Nucleus accumbens (tissue), 56 donors: ENCODE data around the gene ARID1B.

Experiments
- DNase-seq, 56 donors: peaks; one replicate each; lab custom pipeline; 2025; lab: John Stamatoyannopoulos, UW

The ARID1B gene

DNA sequence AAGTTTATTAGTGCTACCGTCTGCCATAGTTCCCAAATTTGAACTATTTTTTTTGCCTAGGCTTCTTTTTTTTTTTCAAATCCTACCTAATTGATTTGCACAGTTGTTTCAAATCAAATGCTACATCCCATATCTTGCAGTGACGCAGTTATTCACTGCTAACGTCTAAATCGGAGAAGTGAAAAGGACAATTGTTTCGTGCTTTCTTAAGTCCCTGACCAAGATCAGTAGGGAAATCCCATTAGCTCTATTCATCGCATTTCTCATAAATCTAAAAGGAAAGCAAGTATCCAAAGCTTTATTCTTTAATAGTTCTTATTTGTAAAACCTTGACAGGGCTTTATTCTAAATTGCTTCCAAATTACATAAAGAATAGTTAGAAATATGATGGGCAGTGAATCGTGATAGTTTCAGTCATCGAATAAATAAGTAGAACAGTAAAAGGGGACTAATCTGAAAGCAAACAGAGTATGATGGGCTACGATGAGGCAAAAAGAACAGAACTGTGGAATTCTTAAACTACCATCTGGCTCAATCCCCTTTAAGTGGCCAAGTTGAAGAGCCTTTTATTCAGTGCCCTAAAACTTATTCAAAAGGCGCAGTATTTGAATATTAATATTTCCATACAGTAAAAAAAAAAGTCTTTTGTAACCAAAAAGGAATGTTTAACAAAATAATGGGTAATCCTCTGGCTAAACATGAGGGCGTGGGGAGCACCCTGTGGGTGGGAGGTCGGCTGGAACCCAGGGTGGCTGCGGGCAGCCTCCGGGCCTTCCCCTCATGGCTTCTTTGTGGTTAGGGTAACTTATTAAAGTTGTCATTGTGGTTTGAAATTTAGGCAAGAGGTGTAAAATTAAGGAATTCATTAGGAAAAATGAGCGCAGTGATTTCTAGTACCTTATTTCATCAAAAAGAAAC lies 3.0 kb upstream of the ARID1B start:
- DNase-seq, result no peak

DNA sequence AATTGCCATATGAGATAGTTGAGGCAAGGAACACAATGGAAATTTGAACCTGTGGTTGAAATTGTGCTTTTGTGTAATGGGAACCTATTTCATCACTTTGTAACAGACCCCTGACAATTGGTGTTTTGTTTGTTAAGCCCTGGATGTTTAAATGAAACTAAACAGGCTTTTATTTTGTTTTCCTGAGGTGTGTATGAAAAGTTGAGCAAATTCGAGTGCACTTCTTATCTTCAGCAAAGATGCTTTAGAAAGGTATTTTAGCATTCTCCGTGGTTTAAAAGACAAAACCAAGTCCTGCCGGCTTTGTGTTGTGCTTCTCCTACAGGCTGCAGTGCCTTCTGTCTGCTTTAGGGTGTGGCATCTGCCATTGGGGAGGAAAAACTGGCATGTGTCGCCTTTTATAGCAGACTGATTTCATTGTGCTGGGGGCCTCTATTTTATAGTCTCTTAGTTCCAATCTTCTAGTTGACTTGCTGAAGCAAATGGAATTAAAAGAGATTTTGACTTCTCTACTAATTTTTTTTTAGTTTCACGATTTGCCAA lies 2.2 kb upstream of the ARID1B start:
- peak in 2 of 56 donors; percentile 25 to 27 for DNase-seq

DNA sequence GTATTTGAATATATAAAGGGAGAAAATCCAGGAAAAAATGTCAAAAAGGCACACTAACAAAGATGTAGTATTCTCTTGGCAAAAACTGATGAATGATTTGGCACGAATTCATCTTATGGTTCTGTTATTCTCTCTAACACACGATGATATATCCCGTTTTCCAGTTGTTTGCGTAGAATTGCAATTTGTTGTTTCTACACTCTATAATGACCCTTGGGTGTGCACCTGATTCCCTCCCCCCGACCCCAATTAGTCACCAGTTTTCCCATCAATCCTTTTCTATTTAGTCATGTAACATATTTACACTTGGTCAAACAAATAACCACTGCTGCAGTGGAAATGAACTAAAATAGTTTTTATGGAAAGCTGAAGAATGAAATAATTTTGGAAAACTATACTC lies 1.5 kb upstream of the ARID1B start:
- DNase-seq, result no peak

DNA sequence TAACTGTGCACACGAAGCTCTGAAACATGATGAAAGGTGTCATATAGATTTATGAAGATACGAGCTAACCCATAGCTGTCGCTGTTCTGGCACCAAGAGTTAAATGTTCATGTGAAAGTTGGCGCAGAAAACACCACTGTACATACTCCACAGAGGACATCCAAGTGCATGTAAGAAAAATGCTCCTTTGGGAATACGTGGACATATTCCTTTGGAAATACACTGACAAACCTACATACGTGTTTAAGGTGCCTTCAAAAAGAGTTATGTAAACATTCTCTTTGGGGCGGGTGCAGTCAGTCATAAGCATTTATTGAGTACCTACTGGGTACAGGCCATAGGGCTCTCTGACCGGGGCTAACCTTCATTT lies 723 bp upstream of the ARID1B start:
- peak in 3 of 56 donors; percentile 54 to 61 (median 56) for DNase-seq

DNA sequence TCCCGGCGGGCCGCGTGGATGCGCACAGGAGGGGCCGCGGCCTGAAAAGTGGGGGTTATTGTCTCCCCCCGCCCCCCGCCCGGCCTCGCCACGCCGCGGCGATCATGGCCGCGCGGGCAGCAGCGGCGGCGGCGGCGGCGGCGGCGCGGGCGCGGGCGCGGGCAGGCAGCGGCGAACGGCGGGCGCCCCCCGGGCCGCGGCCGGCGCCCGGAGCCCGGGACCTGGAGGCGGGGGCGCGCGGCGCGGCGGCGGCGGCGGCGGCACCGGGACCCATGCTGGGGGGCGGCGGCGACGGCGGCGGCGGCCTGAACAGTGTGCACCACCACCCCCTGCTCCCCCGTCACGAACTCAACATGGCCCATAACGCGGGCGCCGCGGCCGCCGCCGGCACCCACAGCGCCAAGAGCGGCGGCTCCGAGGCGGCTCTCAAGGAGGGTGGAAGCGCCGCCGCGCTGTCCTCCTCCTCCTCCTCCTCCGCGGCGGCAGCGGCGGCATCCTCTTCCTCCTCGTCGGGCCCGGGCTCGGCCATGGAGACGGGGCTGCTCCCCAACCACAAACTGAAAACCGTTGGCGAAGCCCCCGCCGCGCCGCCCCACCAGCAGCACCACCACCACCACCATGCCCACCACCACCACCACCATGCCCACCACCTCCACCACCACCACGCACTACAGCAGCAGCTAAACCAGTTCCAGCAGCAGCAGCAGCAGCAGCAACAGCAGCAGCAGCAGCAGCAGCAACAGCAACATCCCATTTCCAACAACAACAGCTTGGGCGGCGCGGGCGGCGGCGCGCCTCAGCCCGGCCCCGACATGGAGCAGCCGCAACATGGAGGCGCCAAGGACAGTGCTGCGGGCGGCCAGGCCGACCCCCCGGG lies 637 bp downstream of the ARID1B start:
- DNase-seq, result peak in 41 of 56 donors; percentile 19 to 70 (median 49)

DNA sequence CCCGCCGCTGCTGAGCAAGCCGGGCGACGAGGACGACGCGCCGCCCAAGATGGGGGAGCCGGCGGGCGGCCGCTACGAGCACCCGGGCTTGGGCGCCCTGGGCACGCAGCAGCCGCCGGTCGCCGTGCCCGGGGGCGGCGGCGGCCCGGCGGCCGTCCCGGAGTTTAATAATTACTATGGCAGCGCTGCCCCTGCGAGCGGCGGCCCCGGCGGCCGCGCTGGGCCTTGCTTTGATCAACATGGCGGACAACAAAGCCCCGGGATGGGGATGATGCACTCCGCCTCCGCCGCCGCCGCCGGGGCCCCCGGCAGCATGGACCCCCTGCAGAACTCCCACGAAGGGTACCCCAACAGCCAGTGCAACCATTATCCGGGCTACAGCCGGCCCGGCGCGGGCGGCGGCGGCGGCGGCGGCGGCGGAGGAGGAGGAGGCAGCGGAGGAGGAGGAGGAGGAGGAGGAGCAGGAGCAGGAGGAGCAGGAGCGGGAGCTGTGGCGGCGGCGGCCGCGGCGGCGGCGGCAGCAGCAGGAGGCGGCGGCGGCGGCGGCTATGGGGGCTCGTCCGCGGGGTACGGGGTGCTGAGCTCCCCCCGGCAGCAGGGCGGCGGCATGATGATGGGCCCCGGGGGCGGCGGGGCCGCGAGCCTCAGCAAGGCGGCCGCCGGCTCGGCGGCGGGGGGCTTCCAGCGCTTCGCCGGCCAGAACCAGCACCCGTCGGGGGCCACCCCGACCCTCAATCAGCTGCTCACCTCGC lies 1.5 kb downstream of the ARID1B start:
- peak in 41 of 56 donors; percentile 18 to 77 (median 46) for DNase-seq

DNA sequence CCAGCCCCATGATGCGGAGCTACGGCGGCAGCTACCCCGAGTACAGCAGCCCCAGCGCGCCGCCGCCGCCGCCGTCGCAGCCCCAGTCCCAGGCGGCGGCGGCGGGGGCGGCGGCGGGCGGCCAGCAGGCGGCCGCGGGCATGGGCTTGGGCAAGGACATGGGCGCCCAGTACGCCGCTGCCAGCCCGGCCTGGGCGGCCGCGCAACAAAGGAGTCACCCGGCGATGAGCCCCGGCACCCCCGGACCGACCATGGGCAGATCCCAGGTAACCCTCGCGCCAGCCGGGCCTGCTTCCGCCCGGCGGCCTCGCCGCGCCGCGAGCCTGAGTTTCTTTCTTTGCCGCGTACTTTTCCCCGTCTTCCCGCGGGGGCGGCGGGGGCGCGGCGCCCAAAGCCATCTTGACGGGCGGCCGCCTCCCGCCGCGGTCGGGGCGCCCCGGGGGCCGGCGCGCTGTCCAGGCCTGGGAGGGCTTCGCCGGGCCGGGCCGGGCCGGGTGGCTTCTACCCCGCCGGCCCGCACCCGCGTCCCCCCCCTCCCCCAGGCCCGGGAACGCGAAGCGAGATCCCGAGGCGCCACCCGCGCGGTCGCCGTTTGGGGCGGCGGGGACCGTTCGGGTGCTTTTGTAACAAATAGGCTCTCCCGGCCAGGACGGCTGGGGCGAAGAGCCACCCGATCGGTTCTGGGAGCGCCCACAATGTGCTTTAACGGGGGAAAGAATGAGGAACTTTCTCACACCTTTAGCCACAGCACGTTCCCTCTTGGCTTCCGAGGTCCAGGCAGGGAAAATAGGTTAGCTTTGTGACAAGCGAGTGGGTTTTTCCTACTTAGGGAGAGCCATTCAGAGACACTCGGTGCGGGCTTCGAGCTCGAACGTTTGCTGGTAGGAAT lies 2.3 kb downstream of the ARID1B start:
- peak in 38 of 56 donors; percentile 3 to 78 (median 48) for DNase-seq

DNA sequence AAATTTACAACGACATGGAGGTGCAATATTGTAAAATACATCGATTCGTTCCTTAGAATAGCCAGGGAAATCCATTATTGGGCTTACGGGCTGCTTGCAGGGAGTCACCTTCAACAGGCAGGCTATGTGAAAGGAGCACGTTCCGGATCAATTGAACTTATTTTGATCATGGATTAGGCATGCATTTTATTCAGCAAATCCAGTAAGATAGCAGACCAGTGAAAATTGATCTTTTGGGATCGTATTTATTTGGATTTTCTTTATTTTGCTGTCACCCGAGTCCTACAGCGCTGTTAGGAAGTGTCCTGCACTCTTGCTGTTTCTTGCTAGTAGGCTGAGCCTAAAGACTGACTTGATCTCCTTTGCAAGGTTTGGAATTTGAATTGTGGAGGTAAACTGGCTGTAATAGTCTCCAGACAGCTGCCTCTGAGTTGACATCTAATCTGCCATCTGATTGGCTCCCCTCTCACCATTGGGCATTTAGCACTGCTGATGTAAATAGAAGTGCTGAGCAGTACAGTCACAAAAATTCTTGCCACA lies 3.0 kb downstream of the ARID1B start:
- DNase-seq, result peak in 44 of 56 donors; percentile 4 to 83 (median 44)

DNA sequence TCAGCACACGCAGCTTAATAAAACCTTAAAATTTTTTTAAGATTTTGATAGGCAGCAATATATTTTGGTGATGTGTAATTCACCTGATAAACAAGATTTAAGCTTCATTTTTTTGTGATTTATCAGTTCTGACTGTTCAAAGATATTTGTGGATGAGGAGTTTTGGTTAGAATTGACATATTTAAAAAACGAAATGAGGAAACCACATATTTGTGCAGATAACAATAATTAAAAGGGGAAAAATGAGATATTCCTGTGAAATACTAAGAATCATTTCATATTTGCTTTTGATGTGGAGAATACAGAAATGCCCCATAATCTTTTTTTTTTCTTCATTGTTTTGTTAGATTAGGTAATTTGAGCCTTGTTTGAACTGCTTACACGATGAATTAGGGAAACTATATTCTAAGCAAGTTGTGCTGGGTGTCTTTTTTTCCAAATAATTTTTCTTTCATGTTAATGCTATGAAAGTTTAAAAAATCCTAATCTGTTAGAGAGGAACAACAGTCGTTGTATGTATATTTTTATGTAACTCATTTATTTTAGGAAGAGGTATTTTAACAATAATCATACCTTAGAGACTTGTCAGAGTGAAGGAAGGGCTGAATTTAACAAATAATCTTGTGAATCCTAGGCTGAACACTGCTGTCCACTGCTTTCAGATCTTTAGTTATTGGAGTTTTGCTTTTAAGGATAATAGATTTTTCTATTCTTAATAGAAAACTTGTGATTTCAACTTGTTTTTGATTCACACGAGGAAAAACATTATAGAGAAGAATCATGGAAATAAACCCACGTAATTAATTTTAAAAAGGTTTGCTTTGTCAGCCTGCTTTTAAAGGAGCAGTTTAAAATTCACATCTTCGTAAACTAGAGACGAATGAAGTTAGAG lies 4.0 kb downstream of the ARID1B start:
- DNase-seq, result no peak

DNA sequence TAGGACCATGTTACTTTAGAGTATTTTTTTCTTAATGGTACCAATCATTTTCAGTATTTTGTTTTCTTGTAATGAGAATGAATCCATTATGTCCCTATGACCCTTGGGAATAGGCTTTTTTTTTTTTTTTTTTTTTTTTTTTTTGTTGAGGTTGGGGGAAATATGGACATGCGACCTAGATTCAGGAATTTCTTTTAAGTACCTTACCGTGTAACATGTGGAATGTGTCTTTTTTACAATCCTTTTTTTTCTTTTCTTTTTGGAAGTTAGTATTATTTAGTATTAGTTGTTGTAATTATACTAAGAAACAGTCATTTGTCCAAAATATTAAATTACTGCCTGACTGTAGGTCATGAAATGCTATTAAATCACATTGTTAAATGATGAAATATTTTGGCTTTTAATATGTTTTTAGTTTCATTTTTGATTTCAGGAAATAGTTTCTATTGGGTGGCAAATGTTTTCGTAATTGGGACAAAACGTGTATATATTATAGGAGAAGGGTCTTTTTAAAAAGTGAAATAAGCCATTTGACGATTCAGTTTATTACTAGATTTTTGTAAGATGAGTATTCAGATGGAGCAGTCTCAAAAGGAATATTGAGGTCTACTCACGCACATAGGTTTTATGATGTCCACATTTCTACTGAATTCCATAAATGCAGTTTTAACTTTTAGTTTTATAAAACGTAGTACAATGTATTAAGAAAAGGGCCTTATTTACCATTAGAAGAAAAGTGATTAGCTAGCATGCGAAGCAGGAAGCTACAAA lies 4.9 kb downstream of the ARID1B start:
- no peak for DNase-seq

DNA sequence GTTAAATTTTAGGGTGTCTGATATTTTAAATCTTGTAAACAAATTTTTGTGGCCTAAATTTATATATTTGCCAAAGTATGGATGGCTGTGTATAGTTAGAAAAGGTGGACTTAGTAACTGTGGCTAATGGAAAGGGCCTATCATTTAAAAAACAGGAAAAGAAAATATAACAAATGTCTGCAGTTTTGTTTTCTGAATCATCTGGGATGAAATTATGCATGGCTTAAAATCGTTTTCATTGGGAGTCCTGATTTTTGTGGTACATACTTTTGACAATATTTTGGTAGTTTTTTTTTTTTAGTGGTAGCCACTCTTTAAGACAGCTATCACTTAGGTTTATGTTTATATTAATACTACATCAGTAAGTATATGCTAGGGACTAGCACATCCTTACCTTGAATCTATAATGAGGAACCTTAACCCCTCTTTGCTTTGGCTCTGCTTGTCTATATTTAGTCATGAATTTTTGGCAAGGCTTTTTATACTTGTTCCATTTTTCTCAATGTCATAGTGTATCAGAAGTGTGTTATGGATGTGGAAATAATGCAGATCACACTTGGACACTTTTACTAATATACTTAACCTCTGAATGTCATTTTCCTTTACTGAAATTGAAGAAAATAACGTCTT lies 5.6 kb downstream of the ARID1B start:
- no peak for DNase-seq

DNA sequence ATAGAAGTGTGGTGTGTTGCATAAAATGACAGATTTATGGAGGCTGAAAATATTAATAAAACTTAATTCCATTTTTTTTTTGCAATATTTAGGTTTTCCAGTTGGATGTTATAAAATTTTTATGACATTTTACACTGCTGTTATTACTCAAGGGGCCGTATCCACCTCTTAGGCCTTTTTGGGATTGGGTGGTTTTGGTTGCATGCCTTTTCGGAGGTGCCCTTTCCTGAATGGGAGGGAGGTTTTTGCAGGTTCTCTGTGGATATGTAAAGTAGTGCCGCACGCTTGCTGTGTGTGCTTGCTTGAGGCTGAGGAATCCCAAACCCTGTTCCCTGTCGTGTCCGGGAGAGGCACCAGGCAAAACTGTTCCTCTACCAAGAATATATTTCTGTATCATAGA lies 6.8 kb downstream of the ARID1B start:
- DNase-seq, result no peak

DNA sequence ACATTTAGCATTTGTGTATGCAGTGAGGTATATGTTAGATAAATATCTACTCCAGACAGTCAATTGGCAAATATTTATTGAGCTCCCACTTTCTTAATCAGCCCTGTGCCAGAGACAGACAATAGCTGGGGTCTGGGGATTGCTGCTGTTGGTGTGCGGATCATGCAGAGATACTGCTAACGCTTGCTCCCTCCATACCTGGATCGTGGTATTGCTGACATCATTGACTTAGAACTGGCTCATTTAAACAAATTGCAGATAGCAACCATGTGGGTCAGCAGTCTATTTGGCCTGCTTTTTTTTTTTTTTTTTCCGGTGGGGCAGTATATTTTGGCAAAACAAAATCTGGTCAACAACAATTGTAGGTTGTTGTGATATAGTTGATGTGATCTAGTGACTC lies 9.5 kb downstream of the ARID1B start:
- no peak for DNase-seq

DNA sequence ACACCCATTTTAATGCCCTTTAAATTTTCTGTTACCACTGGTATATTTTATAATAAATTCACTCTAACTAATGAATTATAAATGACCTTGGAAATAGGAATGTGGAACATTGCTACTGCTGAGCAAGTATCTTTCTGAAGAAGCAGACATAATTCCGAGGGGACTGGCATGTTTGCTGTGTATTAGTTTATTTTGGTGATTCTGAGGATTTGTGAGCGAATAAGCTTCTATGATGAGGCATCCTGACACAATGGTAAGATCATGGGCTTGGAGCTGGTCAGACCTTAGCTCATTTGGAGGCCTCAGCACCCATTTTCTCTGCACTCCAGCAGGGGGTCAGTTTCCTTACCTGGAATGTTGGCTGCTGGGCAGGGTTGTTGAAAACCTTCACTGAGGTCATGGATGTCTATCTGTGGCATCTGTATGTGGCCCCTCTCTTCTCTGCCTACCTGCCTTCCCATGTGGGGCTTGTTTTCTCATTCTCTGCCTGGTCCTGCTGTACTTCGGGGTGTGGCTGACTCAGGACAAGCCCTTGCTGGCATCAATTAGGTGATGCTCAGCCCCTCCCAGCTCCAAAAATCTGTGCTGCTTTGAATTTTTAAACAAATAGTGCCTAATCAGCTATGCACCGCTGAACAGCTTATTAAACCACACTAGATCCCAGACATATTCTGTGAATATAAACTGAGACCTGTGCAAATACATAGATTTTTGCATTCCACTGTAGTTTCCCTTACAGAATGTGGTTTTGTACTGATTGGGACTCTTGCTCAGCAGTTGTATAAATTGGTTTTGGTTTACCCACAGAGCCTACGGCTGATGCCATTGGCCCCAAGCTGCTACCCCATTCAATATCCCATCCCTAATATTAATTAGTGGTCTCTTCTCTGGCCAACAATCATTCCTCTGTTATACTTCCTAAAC lies 10.7 kb downstream of the ARID1B start:
- DNase-seq, result no peak

DNA sequence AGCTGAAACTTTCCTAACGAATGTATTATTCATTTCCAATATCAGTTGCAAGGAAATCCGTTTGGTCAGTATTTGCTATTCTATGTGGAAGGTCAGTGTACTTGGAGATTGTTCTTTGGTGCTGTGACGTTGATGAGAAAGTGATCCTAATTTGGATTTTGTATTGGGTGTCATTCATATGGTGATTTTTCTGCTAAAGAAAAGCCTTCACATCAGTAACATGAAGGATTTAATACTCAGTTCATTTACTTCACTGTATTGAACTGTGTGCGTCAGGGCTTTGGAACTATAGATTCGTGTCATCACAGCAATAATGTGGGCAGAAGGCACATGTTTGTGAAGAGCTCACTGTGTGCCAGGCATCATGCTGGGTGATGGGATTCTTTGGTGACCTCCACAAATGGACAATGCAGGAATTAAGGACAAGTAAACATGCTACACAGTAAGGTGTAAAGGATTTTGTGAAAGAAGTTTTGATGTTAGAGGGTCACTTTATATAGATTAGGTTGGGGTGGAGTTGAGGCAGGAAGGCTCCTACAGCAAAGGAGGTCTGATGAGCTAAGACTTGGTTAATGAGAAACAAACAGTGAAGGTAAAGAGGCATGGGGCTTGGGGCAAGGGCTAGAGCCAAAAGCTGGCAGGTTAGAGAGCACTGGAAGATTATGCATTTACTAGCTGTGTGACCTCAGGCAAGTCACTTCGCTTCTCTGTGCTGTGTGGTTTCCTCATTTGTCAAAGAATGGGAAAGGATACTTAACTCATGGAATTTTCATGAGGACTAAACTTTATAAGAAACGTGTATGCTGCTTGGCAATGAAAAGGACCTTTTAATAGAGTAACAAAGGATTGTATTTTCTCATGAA lies 12.1 kb downstream of the ARID1B start:
- DNase-seq, result no peak
